H1 (cell line): Measurements from ENCODE around the gene MXD4. TPM values are rescaled to one million over a fixed set of nuclear protein-coding genes. Genes with fewer than 3 reads are reported as not detected.

ENCODE experiments used
- CTCF ChIA-PET: fragments of 300-600 bp; sonication (Branson Sonifier 250); formaldehyde crosslinking; loops from one replicate; lab custom pipeline; 2021; ENCODE audit not compliant: partially characterized antibody; lab: Charles Lee
- POLR2A ChIA-PET: fragments of 300-600 bp; sonication (Branson Sonifier 250); formaldehyde crosslinking; loops from one replicate; lab custom pipeline; 2021; ENCODE audit warnings: inconsistent platforms; ENCODE audit not compliant: partially characterized antibody; lab: Charles Lee
- DNase-seq, 2 experiments: peaks; one replicate each; pipeline versions ENCODE4 v3.0.0 to v3.0.0-alpha.2; 2010 to 2022; ENCODE audit warnings: low spot score in 2 of 2, low read depth in 1 of 2, mixed read lengths in 1 of 2
- FAIRE-seq: peaks from 2 replicates; lab custom pipeline; 2011; peaks lifted over from hg19 to GRCh38; lab: Jason Lieb, UNC
- H2AFZ ChIP-seq: 2 replicates; pipeline ENCODE4 v1.8.1; 2012; ENCODE audit warnings: low read length, inconsistent platforms
- H2AK5ac ChIP-seq: 2 replicates; pipeline ENCODE4 v1.6.1; 2013; ENCODE audit warnings: low read depth, low read length
- H2BK120ac ChIP-seq: replicated peaks from 2 replicates; pipeline ENCODE3; 2013; ENCODE audit warnings: low read depth, low read length, inconsistent platforms
- H2BK12ac ChIP-seq: 2 replicates; pipeline ENCODE4 v1.6.1; 2013; ENCODE audit warnings: low read depth, low read length
- H2BK15ac ChIP-seq: 2 replicates; pipeline ENCODE4 v1.6.1; 2013; ENCODE audit warnings: low read length
- H2BK20ac ChIP-seq: 2 replicates; pipeline ENCODE4 v1.6.1; 2013; ENCODE audit warnings: low read length
- H2BK5ac ChIP-seq: 2 replicates; pipeline ENCODE4 v1.6.1; 2013; ENCODE audit warnings: low read depth, low read length
- H3K14ac ChIP-seq: 2 replicates; pipeline ENCODE4 v1.6.1; 2013; ENCODE audit warnings: inconsistent platforms; ENCODE audit not compliant: insufficient read length
- H3K18ac ChIP-seq: 2 replicates; pipeline ENCODE4 v1.6.1; 2013; ENCODE audit warnings: low read length; ENCODE audit errors: extremely low read depth
- H3K23ac ChIP-seq: 2 replicates; pipeline ENCODE4 v1.6.1; 2013; ENCODE audit warnings: inconsistent platforms; ENCODE audit not compliant: insufficient read length
- H3K23me2 ChIP-seq: 2 replicates; pipeline ENCODE4 v1.6.1; 2013; ENCODE audit warnings: low read depth, low read length
- H3K27ac ChIP-seq: 2 replicates; pipeline ENCODE4 v1.6.1; 2011; ENCODE audit warnings: low read depth, low read length, inconsistent platforms
- H3K27me3 ChIP-seq, 4 experiments: replicated peaks in 1 of 4; 1 replicate in 1 of 4; 2 replicates in 3 of 4; pipeline versions ENCODE4 v1.6.1 to v1.8.1; 2011 to 2013; ENCODE audit warnings: low read length in 3 of 4, mild to moderate bottlenecking in 3 of 4, inconsistent platforms in 2 of 4, mixed read lengths in 2 of 4, moderate library complexity in 1 of 4; ENCODE audit not compliant: control insufficient read depth in 3 of 4, insufficient read depth in 3 of 4; ENCODE audit errors: extremely low read depth in 1 of 4
- H3K36me3 ChIP-seq, 4 experiments: 2 replicates each; pipeline versions ENCODE4 v1.6.1 to v1.8.1; 2011 to 2013; ENCODE audit warnings: mild to moderate bottlenecking in 4 of 4, low read length in 3 of 4, moderate library complexity in 2 of 4, control low read depth in 1 of 4, inconsistent platforms in 1 of 4; ENCODE audit not compliant: insufficient read depth in 4 of 4, control insufficient read depth in 2 of 4
- H3K4ac ChIP-seq: replicated peaks from 2 replicates; pipeline ENCODE3; 2013; ENCODE audit warnings: low read length, low read depth, mixed read lengths, inconsistent platforms; ENCODE audit not compliant: insufficient read length
- H3K4me1 ChIP-seq, 4 experiments: replicated peaks in 1 of 4; 1 replicate in 1 of 4; 2 replicates in 3 of 4; pipeline versions ENCODE4 v1.6.1 to v1.8.1; 2011 to 2013; ENCODE audit warnings: low read length in 3 of 4, inconsistent platforms in 2 of 4, mixed read lengths in 1 of 4; ENCODE audit not compliant: insufficient read depth in 4 of 4, control insufficient read depth in 3 of 4
- H3K4me2 ChIP-seq, 2 experiments: 2 replicates each; pipeline versions ENCODE4 v1.6.1 to v1.8.1; 2011 to 2013; ENCODE audit warnings: low read depth in 2 of 2, low read length in 2 of 2, control low read depth in 1 of 2, inconsistent platforms in 1 of 2, mild to moderate bottlenecking in 1 of 2; ENCODE audit not compliant: insufficient read depth in 1 of 2
- H3K4me3 ChIP-seq, 4 experiments: fragments of 200-600, 300-600 bp in 1 of 4; sonication (generic), shearing (Covaris generic), sonication (Bioruptor Twin) in 1 of 4; 2 replicates each; pipeline versions ENCODE4 v1.5.1 to v1.8.1; 2011 to 2016; ENCODE audit warnings: low read length in 4 of 4, low read depth in 3 of 4, control low read depth in 2 of 4, inconsistent platforms in 2 of 4, mild to moderate bottlenecking in 2 of 4, mixed read lengths in 1 of 4, moderate library complexity in 1 of 4; ENCODE audit not compliant: insufficient read depth in 2 of 4; ENCODE audit errors: extremely low read depth in 1 of 4
- H3K56ac ChIP-seq: replicated peaks from 2 replicates; pipeline ENCODE3; 2013; ENCODE audit warnings: low read depth, mild to moderate bottlenecking, mixed read lengths, low read length, inconsistent platforms; ENCODE audit not compliant: insufficient read length
- H3K79me1 ChIP-seq: 2 replicates; pipeline ENCODE4 v1.6.1; 2013; ENCODE audit warnings: low read depth, low read length, control low read depth
- H3K79me2 ChIP-seq, 2 experiments: 2 replicates each; pipeline versions ENCODE4 v1.6.1 to v1.8.1; 2012 to 2013; ENCODE audit warnings: low read length in 2 of 2, mild to moderate bottlenecking in 2 of 2, inconsistent platforms in 1 of 2; ENCODE audit not compliant: insufficient read depth in 2 of 2, control insufficient read depth in 1 of 2
- H3K9ac ChIP-seq, 4 experiments: replicated peaks in 1 of 4; 1 replicate in 1 of 4; 2 replicates in 3 of 4; pipeline versions ENCODE4 v1.6.1 to v1.8.1; 2011 to 2013; ENCODE audit warnings: low read depth in 3 of 4, low read length in 3 of 4, control low read depth in 2 of 4, mild to moderate bottlenecking in 2 of 4, moderate library complexity in 2 of 4, inconsistent platforms in 1 of 4; ENCODE audit errors: extremely low read depth in 1 of 4
- H3K9me3 ChIP-seq, 2 experiments: 2 replicates each; pipeline versions ENCODE4 v1.6.1 to v1.8.1; 2012 to 2013; ENCODE audit warnings: mild to moderate bottlenecking in 2 of 2, moderate library complexity in 2 of 2, control low read depth in 1 of 2, inconsistent platforms in 1 of 2, low read depth in 1 of 2, low read length in 1 of 2, mixed read lengths in 1 of 2; ENCODE audit not compliant: insufficient read depth in 2 of 2
- H4K20me1 ChIP-seq, 2 experiments: replicated peaks in 1 of 2; 2 replicates each; pipeline versions ENCODE3 to v1.8.1; 2011 to 2013; ENCODE audit warnings: inconsistent platforms in 2 of 2, low read length in 2 of 2, mild to moderate bottlenecking in 1 of 2; ENCODE audit not compliant: insufficient read depth in 2 of 2, control insufficient read depth in 1 of 2
- H4K5ac ChIP-seq: 2 replicates; pipeline ENCODE4 v1.6.1; 2013; ENCODE audit warnings: low read length, low read depth, mixed read lengths, inconsistent platforms; ENCODE audit not compliant: insufficient read length
- H4K8ac ChIP-seq: 2 replicates; pipeline ENCODE4 v1.8.0; 2013; ENCODE audit warnings: mild to moderate bottlenecking, moderate library complexity, low read length, inconsistent platforms; ENCODE audit not compliant: insufficient read depth; ENCODE audit errors: extremely low read depth
- H4K91ac ChIP-seq: replicated peaks from 2 replicates; pipeline ENCODE3; 2013; ENCODE audit warnings: low read length, mixed read lengths, inconsistent platforms; ENCODE audit not compliant: insufficient read length
- ASH2L ChIP-seq: fragments of 200-600, 300-600 bp; sonication (generic); IDR thresholded peaks from one replicate; pipeline ENCODE4 v1.7.1; 2017; ENCODE audit warnings: low read length
- BRCA1 ChIP-seq: IDR thresholded peaks from 2 replicates; pipeline ENCODE4 v1.6.1; 2012; ENCODE audit warnings: low read depth, low read length, improper control_type of control experiment
- CBX8 ChIP-seq: fragments of 300-800, 300-1000 bp; sonication (generic); IDR thresholded peaks from 2 replicates; pipeline ENCODE4 v1.7.1; 2016; ENCODE audit warnings: low read depth, low read length, borderline replicate concordance
- CTCF ChIP-seq, 3 experiments: IDR thresholded peaks; 1 replicate in 2 of 3; 2 replicates in 1 of 3; pipeline versions ENCODE4 v1.5.1 to v1.6.1; 2011; ENCODE audit warnings: low read length in 3 of 3, mild to moderate bottlenecking in 3 of 3, inconsistent platforms in 2 of 3, low read depth in 1 of 3, moderate library complexity in 1 of 3; ENCODE audit not compliant: insufficient read depth in 1 of 3; ENCODE audit errors: control extremely low read depth in 1 of 3
- EGR1 ChIP-seq: IDR thresholded peaks from 2 replicates; pipeline ENCODE4 v1.6.1; 2011; ENCODE audit warnings: low read depth, low read length, borderline replicate concordance
- EZH2 ChIP-seq: fragments of 200-600 bp; sonication (generic); IDR thresholded peaks from 2 replicates; pipeline ENCODE4 v1.7.1; 2012; ENCODE audit warnings: low read depth, mild to moderate bottlenecking, moderate library complexity, low read length, inconsistent platforms; ENCODE audit not compliant: severe bottlenecking
- GABPA ChIP-seq: IDR thresholded peaks from 2 replicates; pipeline ENCODE4 v1.6.1; 2011; ENCODE audit warnings: mild to moderate bottlenecking, low read length, moderate library complexity, borderline replicate concordance; ENCODE audit not compliant: insufficient read depth
- SIX5 ChIP-seq: IDR thresholded peaks from 2 replicates; pipeline ENCODE4 v1.6.1; 2011; ENCODE audit warnings: mild to moderate bottlenecking, low read depth, low read length
- SP4 ChIP-seq: IDR thresholded peaks from 2 replicates; pipeline ENCODE4 v1.6.1; 2012; ENCODE audit warnings: low read length, inconsistent platforms
- WGBS, 2 experiments: shearing (Covaris generic) in 1 of 2; methylation state at CpG; one replicate each; pipeline versions ENCODE4 v1.1.6 to v1.1.7; 2013 to 2015; ENCODE audit warnings: low lambda C conversion rate in 2 of 2, mixed read lengths in 2 of 2, inconsistent platforms in 1 of 2, low coverage in 1 of 2, missing lambda C conversion rate in 1 of 2; ENCODE audit not compliant: insufficient replicate concordance in 2 of 2, insufficient coverage in 1 of 2, insufficient read length in 1 of 2; ENCODE audit errors: extremely low coverage in 1 of 2, missing lambda C conversion rate in 1 of 2; 5-methylcytosine and 5-hydroxymethylcytosine counted together
- polyA plus RNA-seq, 7 experiments: library from polyadenylated mRNA; depleted of rRNA in 3 of 7; stranded (reverse) in 5 of 7; unstranded in 2 of 7; fragments of >200 nt in 5 of 7; fragments of 200-250 nt in 2 of 7; gene quantifications; 1 replicate in 5 of 7; 2 replicates in 1 of 7; 4 replicates in 1 of 7; pipeline versions ENCODE4 v1.2.1 to v1.2.3, GENCODE V29; 2011 to 2013; ENCODE audit warnings: missing spikeins in 2 of 7, mixed read lengths in 2 of 7
- total RNA-seq: library from RNA; stranded (reverse); fragmentation: NEBNext Ultra II Directional; extraction: Animal tissue kit (Norgen Biotek cat#: 25700); gene quantifications from 2 replicates; pipeline ENCODE4 v1.2.1, GENCODE V29; 2021

The MXD4 gene
- total and polyA plus RNA-seq, 2 of the 8 experiments (the other 6 are each of a cell fraction or from before 2014, with no cell fraction given), result 18.0 to 20.8 TPM

GRCh38 chr4:2291705-2292645 is 30.1 kb upstream of the MXD4 start:
- CTCF ChIA-PET, result interaction anchor here (0.6 to 2.1 kb wide), 2 partner anchors 82 to 121 kb away, joined by 3 to 4 read pairs; no protein-coding TSS in a partner anchor
- Histone ChIP-seq H3K79me2 (no peaks in the 10 kb centered on the region), H3K4me2 (no peak overlapping the region), H3K27me3 (no peaks in the 10 kb centered on the region), H2AK5ac (no peak overlapping the region), H4K5ac (no peak overlapping the region), H3K4me3 (no peak overlapping the region), H3K14ac (no peak overlapping the region), H2BK5ac (0 out of 2 replicates have a peak overlapping the region, but pooled peaks have one; percentile 24), H3K9ac (no peak overlapping the region), H4K91ac (no peak overlapping the region), H3K4me1 (peaks cover 0 to 8% (median 0%) of the 10 kb centered on the region in 4 experiments; a peak in 2 of 7 replicates), H2AFZ (no peak overlapping the region), H2BK12ac (no peak overlapping the region), H3K23ac (no peak overlapping the region), H3K79me1 (no peaks in the 10 kb centered on the region), H2BK15ac (no peak overlapping the region), H3K9me3 (no peaks in the 10 kb centered on the region), H3K56ac (no peak overlapping the region), H3K36me3 (no peaks in the 10 kb centered on the region), H4K8ac (peak overlapping the region; percentile 5; the same call in 1 of the 2 replicates), H2BK120ac (no peak overlapping the region), H2BK20ac (no peak overlapping the region), H3K27ac (no peak overlapping the region), H3K23me2 (no peaks in the 10 kb centered on the region), H3K18ac (no peak overlapping the region), H3K4ac (no peak overlapping the region), H4K20me1 (peaks cover 0 to 2% of the 10 kb centered on the region in 2 experiments)
- POLR2A ChIA-PET, result no interaction called here
- 91% methylated on average over 18 of the region's 20 CpGs; no CpG with 5 or more reads in 1 of the 2 experiments for WGBS, 2 experiments
- FAIRE-seq (no peak), DNase-seq (peak in 1 of 2 experiments; percentile 43)
- TF ChIP-seq BRCA1 (no peak), CBX8 (no peak), SP4 (no peak), SIX5 (no peak), ASH2L (no peak), EGR1 (no peak), EZH2 (no peak), CTCF (IDR thresholded peaks at IDR 0.05; ENCODE audit: control extremely low read depth in 1 of 3, insufficient read depth in 1 of 3, low read depth in 1 of 3, low read length in 3 of 3) (no peak), GABPA (no peak)
